Iris pigment epithelial cell (primary cell): ENCODE results near the gene C16orf78.

ENCODE experiments used
- DNase-seq: peaks from one replicate; pipeline ENCODE4 v3.0.0-alpha.2; 2011; ENCODE audit warnings: low read depth

Gene C16orf78

GRCh38 chr16:49431591-49432290, 58.1 kb downstream of the C16orf78 start:
- DNase-seq, result no peak

GRCh38 chr16:49434733-49435132, 61.1 kb downstream of the C16orf78 start:
- no peak for DNase-seq

GRCh38 chr16:49436181-49436580, 62.6 kb downstream of the C16orf78 start:
- no peak for DNase-seq

GRCh38 chr16:49437344-49437743, 63.7 kb downstream of the C16orf78 start:
- DNase-seq, result no peak

- no peak for DNase-seq
Observed at GRCh38 chr16:49439050-49439449, 65.4 kb downstream of the C16orf78 start.

GRCh38 chr16:49439676-49440075, 66.1 kb downstream of the C16orf78 start:
- DNase-seq, result no peak

GRCh38 chr16:49440156-49441065, 66.8 kb downstream of the C16orf78 start:
- no peak for DNase-seq

GRCh38 chr16:49441366-49441780, 67.8 kb downstream of the C16orf78 start:
- DNase-seq, result no peak

GRCh38 chr16:49442805-49443204, 69.2 kb downstream of the C16orf78 start:
- no peak for DNase-seq

GRCh38 chr16:49443576-49443975, 70.0 kb downstream of the C16orf78 start:
- no peak for DNase-seq

GRCh38 chr16:49446805-49447204, 73.2 kb downstream of the C16orf78 start:
- DNase-seq, result no peak
